ENCODE results near the gene RB1. TPM values are rescaled to one million over a fixed set of nuclear protein-coding genes. Genes with fewer than 3 reads are reported as not detected.

The RB1 gene
- total and polyA plus RNA-seq, 2 donors from 2014 or later, result 12.3 to 46.5 TPM

GRCh38 chr13:48403913-48404312 is 100.4 kb downstream of the RB1 start:
- no peak for TF ChIP-seq CTCF (IDR thresholded peaks at IDR 0.05; ENCODE audit: borderline replicate concordance, extremely low read depth, insufficient read depth)
- no peak overlapping the region for H3K9ac ChIP-seq (ENCODE audit: low read length in 3 of 3)
- DNase-seq (no peak), FAIRE-seq (no peak)
- peaks cover 6 to 28% (median 16%) of the 10 kb centered on the region in 3 donors for H3K4me1 ChIP-seq (ENCODE audit: control insufficient read depth in 2 of 3, insufficient read depth in 2 of 3, low read depth in 1 of 3, low read length in 3 of 3)
- H3K4me3 ChIP-seq (ENCODE audit: low read length in 3 of 3), result no peak overlapping the region
- H3K36me3 ChIP-seq (ENCODE audit: control insufficient read depth in 2 of 3, insufficient read depth in 3 of 3, low read length in 3 of 3), result no peaks in the 10 kb centered on the region
- H3K27ac ChIP-seq (ENCODE audit: low read depth in 2 of 2, low read length in 2 of 2), result peak overlapping the region in 1 of 2 donors; percentile 50
- no peaks in the 10 kb centered on the region for H3K27me3 ChIP-seq (ENCODE audit: control insufficient read depth, insufficient read depth, low read length)
- H3K9me3 ChIP-seq (ENCODE audit: control insufficient read depth in 2 of 3, insufficient read depth in 1 of 3, low read length in 3 of 3), result no peaks in the 10 kb centered on the region
- intact Hi-C loops (cut with DNase I), result no loop called here

GRCh38 chr13:48404952-48405351 is 101.4 kb downstream of the RB1 start:
- no peak overlapping the region for H3K4me3 ChIP-seq (ENCODE audit: low read length in 3 of 3)
- intact Hi-C loops (cut with DNase I), result no loop called here
- H3K27me3 ChIP-seq (ENCODE audit: control insufficient read depth, insufficient read depth, low read length), result no peaks in the 10 kb centered on the region
- TF ChIP-seq CTCF (IDR thresholded peaks at IDR 0.05; ENCODE audit: borderline replicate concordance, extremely low read depth, insufficient read depth), result no peak
- H3K36me3 ChIP-seq (ENCODE audit: control insufficient read depth in 2 of 3, insufficient read depth in 3 of 3, low read length in 3 of 3), result no peaks in the 10 kb centered on the region
- H3K9me3 ChIP-seq (ENCODE audit: control insufficient read depth in 2 of 3, insufficient read depth in 1 of 3, low read length in 3 of 3), result no peaks in the 10 kb centered on the region
- DNase-seq (no peak), FAIRE-seq (no peak)
- peak overlapping the region in 1 of 3 donors; percentile 8 for H3K9ac ChIP-seq (ENCODE audit: low read length in 3 of 3)
- H3K4me1 ChIP-seq (ENCODE audit: control insufficient read depth in 2 of 3, insufficient read depth in 2 of 3, low read depth in 1 of 3, low read length in 3 of 3), result peaks cover 7 to 19% (median 16%) of the 10 kb centered on the region in 3 donors
- H3K27ac ChIP-seq (ENCODE audit: low read depth in 2 of 2, low read length in 2 of 2), result peak overlapping the region in 1 of 2 donors; percentile 70

GRCh38 chr13:48405875-48406274 is 102.3 kb downstream of the RB1 start:
- intact Hi-C loops (cut with DNase I), result no loop called here
- Histone ChIP-seq H3K9ac (ENCODE audit: low read length in 3 of 3) (no peak overlapping the region), H3K4me3 (ENCODE audit: low read length in 3 of 3) (no peak overlapping the region), H3K4me1 (ENCODE audit: control insufficient read depth in 2 of 3, insufficient read depth in 2 of 3, low read depth in 1 of 3, low read length in 3 of 3) (peaks cover 3 to 12% (median 10%) of the 10 kb centered on the region in 3 donors), H3K27me3 (ENCODE audit: control insufficient read depth, insufficient read depth, low read length) (no peaks in the 10 kb centered on the region), H3K36me3 (ENCODE audit: control insufficient read depth in 2 of 3, insufficient read depth in 3 of 3, low read length in 3 of 3) (no peaks in the 10 kb centered on the region), H3K9me3 (ENCODE audit: control insufficient read depth in 2 of 3, insufficient read depth in 1 of 3, low read length in 3 of 3) (no peaks in the 10 kb centered on the region), H3K27ac (ENCODE audit: low read depth in 2 of 2, low read length in 2 of 2) (peak overlapping the region in 1 of 2 donors; percentile 59)
- no peak for FAIRE-seq
- no peak for TF ChIP-seq CTCF (IDR thresholded peaks at IDR 0.05; ENCODE audit: borderline replicate concordance, extremely low read depth, insufficient read depth)
- DNase-seq, result no peak

GRCh38 chr13:48410199-48410598 is 106.6 kb downstream of the RB1 start:
- intact Hi-C loops (cut with DNase I), result no loop called here
- Histone ChIP-seq H3K4me1 (ENCODE audit: control insufficient read depth in 2 of 3, insufficient read depth in 2 of 3, low read depth in 1 of 3, low read length in 3 of 3) (peaks cover 3 to 10% (median 4%) of the 10 kb centered on the region in 3 donors), H3K9ac (ENCODE audit: low read length in 3 of 3) (peak overlapping the region; percentile 12 to 62 (median 37)), H3K9me3 (ENCODE audit: control insufficient read depth in 2 of 3, insufficient read depth in 1 of 3, low read length in 3 of 3) (no peaks in the 10 kb centered on the region), H3K4me3 (ENCODE audit: low read length in 3 of 3) (peak overlapping the region; percentile 50 to 97 (median 74)), H3K27me3 (ENCODE audit: control insufficient read depth, insufficient read depth, low read length) (no peaks in the 10 kb centered on the region), H3K36me3 (ENCODE audit: control insufficient read depth in 2 of 3, insufficient read depth in 3 of 3, low read length in 3 of 3) (no peaks in the 10 kb centered on the region), H3K27ac (ENCODE audit: low read depth in 2 of 2, low read length in 2 of 2) (peak overlapping the region; percentile 32 to 43)
- TF ChIP-seq CTCF (IDR thresholded peaks at IDR 0.05; ENCODE audit: borderline replicate concordance, extremely low read depth, insufficient read depth), result no peak
- peak in 1 of 5 donors; percentile 23 for DNase-seq
- FAIRE-seq, result no peak

Measured in kidney (tissue), 14 donors.